ENCODE results near the gene TRAFD1.

TRAFD1 gene

DNA sequence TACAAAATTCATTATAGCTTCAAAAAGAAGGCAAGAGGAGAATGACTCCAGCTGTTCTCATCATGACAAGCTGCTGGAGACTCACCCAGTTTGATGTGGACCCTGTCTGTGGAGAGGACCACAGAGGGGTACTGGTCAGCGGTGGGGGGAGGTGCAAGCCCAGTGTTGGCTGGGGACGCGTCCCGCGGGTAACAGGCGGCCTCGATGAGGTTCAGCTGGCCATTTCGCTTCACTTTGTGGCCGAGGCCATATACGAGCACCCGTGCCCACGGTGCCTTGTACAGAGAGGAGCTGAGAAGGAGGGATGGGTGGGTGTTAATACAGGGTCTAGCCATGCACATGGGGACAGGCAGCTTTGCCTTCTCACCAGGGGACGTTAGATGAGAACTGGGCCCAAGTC lies 67.1 kb downstream of the TRAFD1 start:
- H3K36me3 ChIP-seq (ENCODE audit: low read depth): peaks cover 8% of the 10 kb centered on the region
- H3K4me1 ChIP-seq (ENCODE audit: insufficient read depth, poor library complexity, severe bottlenecking): peaks cover 16% of the 10 kb centered on the region
- H3K27me3 ChIP-seq (ENCODE audit: insufficient read depth, poor library complexity, severe bottlenecking): no peaks in the 10 kb centered on the region
- H3K27ac ChIP-seq (ENCODE audit: poor library complexity, severe bottlenecking): peak overlapping the region; percentile 20
- ATAC-seq (ENCODE audit: low read depth): no peak
- no peak for TF ChIP-seq CTCF (IDR thresholded peaks at IDR 0.05; ENCODE audit: poor library complexity, severe bottlenecking)
- H3K9me3 ChIP-seq (ENCODE audit: severe bottlenecking): no peaks in the 10 kb centered on the region
- no peak for DNase-seq (ENCODE audit: low spot score)
- H3K4me3 ChIP-seq (ENCODE audit: severe bottlenecking): no peak overlapping the region

GRCh38 chr12:112194601-112195247 lies 69.4 kb downstream of the TRAFD1 start:
- H3K36me3 ChIP-seq (ENCODE audit: low read depth): peaks cover 20% of the 10 kb centered on the region
- H3K27me3 ChIP-seq (ENCODE audit: insufficient read depth, poor library complexity, severe bottlenecking): no peaks in the 10 kb centered on the region
- H3K9me3 ChIP-seq (ENCODE audit: severe bottlenecking): no peaks in the 10 kb centered on the region
- DNase-seq (ENCODE audit: low spot score) (no peak), ATAC-seq (ENCODE audit: low read depth) (no peak)
- TF ChIP-seq CTCF (IDR thresholded peaks at IDR 0.05; ENCODE audit: poor library complexity, severe bottlenecking): no peak
- no peak overlapping the region for H3K4me3 ChIP-seq (ENCODE audit: severe bottlenecking)
- H3K4me1 ChIP-seq (ENCODE audit: insufficient read depth, poor library complexity, severe bottlenecking): peaks cover 16% of the 10 kb centered on the region
- H3K27ac ChIP-seq (ENCODE audit: poor library complexity, severe bottlenecking): no peak overlapping the region

DNA sequence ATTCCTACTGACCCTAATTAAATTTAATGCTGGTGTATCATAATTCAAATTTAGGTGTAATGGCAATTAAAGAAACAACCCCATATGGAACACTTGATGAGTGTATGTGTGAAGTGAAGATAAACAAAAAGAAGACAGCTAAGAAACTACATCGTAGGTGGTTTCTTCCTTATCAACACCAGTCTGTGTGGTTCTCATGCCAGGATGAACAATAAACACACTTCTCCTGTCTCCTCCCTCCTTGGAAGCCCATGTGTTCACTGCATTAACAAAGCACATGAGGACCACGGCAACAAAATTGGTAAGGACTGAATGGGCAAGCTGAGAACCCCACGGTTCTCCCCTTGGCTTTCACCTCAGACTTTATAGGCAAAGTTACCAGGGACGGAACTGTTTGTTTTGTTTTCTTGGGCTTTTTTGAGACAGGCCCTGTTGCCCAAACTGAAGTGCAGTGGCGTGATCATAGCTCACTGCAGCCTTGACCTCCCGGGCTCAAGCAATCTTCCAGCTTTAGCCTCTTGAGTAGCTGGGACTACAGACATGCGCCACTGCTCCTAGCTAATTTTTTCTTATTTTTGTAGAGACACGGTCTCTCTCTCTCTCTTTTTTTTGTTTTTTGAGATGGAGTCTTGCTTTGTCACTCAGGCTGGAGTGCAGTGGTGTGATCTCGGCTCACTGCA lies 71.0 kb downstream of the TRAFD1 start:
- H3K36me3 ChIP-seq (ENCODE audit: low read depth): peaks cover 14% of the 10 kb centered on the region
- ATAC-seq (ENCODE audit: low read depth) (no peak), DNase-seq (ENCODE audit: low spot score) (no peak)
- no peaks in the 10 kb centered on the region for H3K27me3 ChIP-seq (ENCODE audit: insufficient read depth, poor library complexity, severe bottlenecking)
- TF ChIP-seq CTCF (IDR thresholded peaks at IDR 0.05; ENCODE audit: poor library complexity, severe bottlenecking): no peak
- H3K4me1 ChIP-seq (ENCODE audit: insufficient read depth, poor library complexity, severe bottlenecking): peaks cover 8% of the 10 kb centered on the region
- H3K27ac ChIP-seq (ENCODE audit: poor library complexity, severe bottlenecking): no peak overlapping the region
- H3K9me3 ChIP-seq (ENCODE audit: severe bottlenecking): no peaks in the 10 kb centered on the region
- H3K4me3 ChIP-seq (ENCODE audit: severe bottlenecking): no peak overlapping the region

- Histone ChIP-seq H3K9me3 (ENCODE audit: severe bottlenecking) (no peaks in the 10 kb centered on the region), H3K4me3 (ENCODE audit: severe bottlenecking) (no peak overlapping the region), H3K4me1 (ENCODE audit: insufficient read depth, poor library complexity, severe bottlenecking) (no peaks in the 10 kb centered on the region), H3K27me3 (ENCODE audit: insufficient read depth, poor library complexity, severe bottlenecking) (no peaks in the 10 kb centered on the region), H3K27ac (ENCODE audit: poor library complexity, severe bottlenecking) (no peak overlapping the region), H3K36me3 (ENCODE audit: low read depth) (peaks cover 21% of the 10 kb centered on the region)
- DNase-seq (ENCODE audit: low spot score) (no peak), ATAC-seq (ENCODE audit: low read depth) (peak; percentile 88)
- peak; percentile 80 for TF ChIP-seq CTCF (IDR thresholded peaks at IDR 0.05; ENCODE audit: poor library complexity, severe bottlenecking)
Observed at GRCh38 chr12:112198120-112198733, 72.9 kb downstream of the TRAFD1 start.
